ENCODE results near the gene INTS3.
"Not testable (repeated sequence)": the region's sequence is repeated elsewhere in the genome, so short reads cannot be mapped to it uniquely, and the experiment has no call there.

INTS3 gene

GRCh38 chr1:153698923-153699714, 28.7 kb upstream of the INTS3 start:
- no peak for DNase-seq (ENCODE audit: low read depth in 2 of 2)

- DNase-seq (ENCODE audit: low read depth in 2 of 2), result no peak
Measured at GRCh38 chr1:153699768-153700167, 28.1 kb upstream of the INTS3 start.

GRCh38 chr1:153705484-153705883, 22.4 kb upstream of the INTS3 start:
- DNase-seq (ENCODE audit: low read depth in 2 of 2), result no peak

- DNase-seq (ENCODE audit: low read depth in 2 of 2), result no peak
Measured at GRCh38 chr1:153711026-153711425, 16.8 kb upstream of the INTS3 start.

GRCh38 chr1:153716211-153716610, 11.6 kb upstream of the INTS3 start:
- DNase-seq (ENCODE audit: low read depth in 2 of 2), result not testable (repeated sequence)

GRCh38 chr1:153717330-153717729, 10.5 kb upstream of the INTS3 start:
- DNase-seq (ENCODE audit: low read depth in 2 of 2), result no peak

- no peak for DNase-seq (ENCODE audit: low read depth in 2 of 2)
Measured at GRCh38 chr1:153723687-153724086, 4.2 kb upstream of the INTS3 start.

GRCh38 chr1:153724634-153725033, 3.2 kb upstream of the INTS3 start:
- not testable (repeated sequence) for DNase-seq (ENCODE audit: low read depth in 2 of 2)

- DNase-seq (ENCODE audit: low read depth in 2 of 2), result peak; percentile 10 to 22
Measured at GRCh38 chr1:153728305-153729066, 636 bp downstream of the INTS3 start.

GRCh38 chr1:153730468-153730988, 2.7 kb downstream of the INTS3 start:
- DNase-seq (ENCODE audit: low read depth in 2 of 2), result no peak

- no peak for DNase-seq (ENCODE audit: low read depth in 2 of 2)
Measured at GRCh38 chr1:153733970-153734369, 6.1 kb downstream of the INTS3 start.

GRCh38 chr1:153734396-153735089, 6.7 kb downstream of the INTS3 start:
- no peak for DNase-seq (ENCODE audit: low read depth in 2 of 2)

- no peak for DNase-seq (ENCODE audit: low read depth in 2 of 2)
Measured at GRCh38 chr1:153735090-153735420, 7.2 kb downstream of the INTS3 start.

GRCh38 chr1:153741986-153742385, 14.1 kb downstream of the INTS3 start:
- DNase-seq (ENCODE audit: low read depth in 2 of 2), result no peak

- no peak for DNase-seq (ENCODE audit: low read depth in 2 of 2)
Measured at GRCh38 chr1:153742411-153743142, 14.7 kb downstream of the INTS3 start.

GRCh38 chr1:153745417-153745816, 17.6 kb downstream of the INTS3 start:
- no peak for DNase-seq (ENCODE audit: low read depth in 2 of 2)

GRCh38 chr1:153746174-153746573, 18.3 kb downstream of the INTS3 start:
- no peak for DNase-seq (ENCODE audit: low read depth in 2 of 2)

GRCh38 chr1:153748903-153749302, 21.1 kb downstream of the INTS3 start:
- DNase-seq (ENCODE audit: low read depth in 2 of 2), result no peak

- DNase-seq (ENCODE audit: low read depth in 2 of 2), result peak; percentile 64 to 66
Measured at GRCh38 chr1:153749408-153750005, 21.7 kb downstream of the INTS3 start.

- DNase-seq (ENCODE audit: low read depth in 2 of 2), result no peak
Measured at GRCh38 chr1:153750026-153750995, 22.5 kb downstream of the INTS3 start.

Data from activated CD4-positive, alpha-beta T cell treated with anti-CD3 and anti-CD28 coated beads for 24 hours (primary cell).